NK-92 treated with Interleukin-12 subunit alpha and Interleukin-12 subunit beta, amount 100 ng/mL, for 24 hours (cell line): ENCODE data around the gene TTL.
"Not testable (repeated sequence)": the region's sequence is repeated elsewhere in the genome, so short reads cannot be mapped to it uniquely, and the experiment has no call there.

Experiments used
- DNase-seq: peaks from one replicate; lab custom pipeline; 2025; lab: John Stamatoyannopoulos, UW

TTL gene

GRCh38 chr2:112474844-112475486, 7.0 kb upstream of the TTL start:
- no peak for DNase-seq

- DNase-seq = no peak
These were observed 5.5 kb upstream of the TTL start for GRCh38 chr2:112476434-112476833.

- no peak for DNase-seq
These were observed 1.4 kb upstream of the TTL start for GRCh38 chr2:112480530-112481049.

DNA sequence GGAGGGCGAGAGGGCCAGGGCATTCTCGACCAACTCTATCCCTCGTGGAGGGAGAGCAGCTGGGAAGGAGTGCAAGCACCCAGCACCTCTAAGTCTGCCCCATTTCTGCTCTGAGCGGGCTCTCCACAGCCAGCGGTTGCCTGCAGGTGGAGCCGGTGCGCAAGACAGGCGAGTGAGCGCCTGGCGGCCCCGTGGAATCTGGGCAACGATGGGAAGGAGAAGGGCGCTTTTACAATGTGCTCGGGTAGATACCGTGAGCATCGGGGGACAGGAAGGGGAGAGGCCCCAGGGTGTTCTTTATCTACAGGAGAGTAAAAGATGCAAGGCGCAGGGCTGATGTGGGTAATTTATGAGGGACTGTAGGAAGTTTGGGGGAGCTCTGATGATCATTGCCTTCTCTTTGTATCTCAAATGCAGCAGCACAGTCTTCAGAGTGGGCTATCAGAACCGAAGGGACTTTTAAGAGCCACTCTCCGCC, 867 bp upstream of the TTL start:
- DNase-seq = peak; percentile 75

- DNase-seq = no peak
These were observed 519 bp downstream of the TTL start for GRCh38 chr2:112482309-112483041.

DNA sequence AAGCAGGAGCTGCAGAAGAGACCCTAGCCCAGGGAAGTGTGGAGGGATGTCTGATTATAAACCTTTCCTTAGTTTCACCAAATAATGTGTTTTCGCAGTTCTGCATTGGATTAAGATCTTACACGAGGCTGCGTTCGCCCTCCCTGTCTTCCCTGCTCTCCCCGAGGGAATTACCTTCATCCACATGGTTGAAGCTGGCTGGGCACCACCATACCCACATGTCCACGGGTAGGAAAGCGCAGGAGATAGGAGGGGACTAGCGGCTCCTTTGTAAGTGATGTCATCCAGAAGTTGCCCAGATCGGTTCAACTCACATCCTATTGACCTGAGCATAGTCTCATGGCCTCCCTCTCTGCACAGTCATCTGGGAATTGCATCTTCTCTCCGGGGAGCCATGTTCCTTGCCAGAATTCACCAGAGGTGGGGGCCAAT, 1.1 kb downstream of the TTL start:
- no peak for DNase-seq

DNA sequence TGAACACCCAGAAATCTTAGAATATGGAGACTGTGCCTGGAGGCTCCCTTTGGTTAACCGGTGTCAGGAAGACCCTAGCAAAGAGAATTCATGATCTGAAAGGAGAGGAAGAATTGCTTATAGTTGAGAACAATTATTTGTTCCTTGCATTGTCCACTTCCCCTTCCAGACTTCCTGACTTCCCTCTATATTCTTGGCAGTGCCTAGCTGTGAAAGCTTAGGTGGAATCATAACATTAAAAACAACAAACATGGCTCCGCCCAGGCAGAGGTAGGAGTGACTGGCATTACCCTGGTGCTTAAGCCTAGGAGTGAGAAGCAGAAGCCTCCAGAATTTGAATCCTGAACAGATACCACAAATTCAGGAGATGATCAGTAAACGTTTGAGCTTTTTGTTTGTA, 1.9 kb downstream of the TTL start:
- no peak for DNase-seq

GRCh38 chr2:112485849-112486248, 3.9 kb downstream of the TTL start:
- DNase-seq = no peak

DNA sequence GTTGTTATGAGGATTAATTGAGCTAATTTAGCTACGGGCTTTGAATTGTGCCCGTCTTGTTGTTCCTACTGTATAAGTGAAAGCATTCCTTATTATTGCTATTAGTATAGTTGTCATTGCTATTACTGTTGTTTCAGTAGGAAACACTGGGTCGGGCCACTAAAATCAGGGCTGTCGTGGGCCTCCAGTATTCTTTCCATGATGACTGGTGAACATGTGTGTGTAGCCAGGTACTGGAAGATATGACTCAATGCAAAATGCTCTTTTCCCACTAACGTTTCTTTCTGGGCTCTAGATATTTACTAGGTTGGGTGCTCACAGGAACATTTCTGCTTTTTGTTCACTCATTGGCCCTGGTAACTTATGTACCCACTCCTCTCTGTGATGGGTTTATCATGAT, 4.9 kb downstream of the TTL start:
- no peak for DNase-seq

DNA sequence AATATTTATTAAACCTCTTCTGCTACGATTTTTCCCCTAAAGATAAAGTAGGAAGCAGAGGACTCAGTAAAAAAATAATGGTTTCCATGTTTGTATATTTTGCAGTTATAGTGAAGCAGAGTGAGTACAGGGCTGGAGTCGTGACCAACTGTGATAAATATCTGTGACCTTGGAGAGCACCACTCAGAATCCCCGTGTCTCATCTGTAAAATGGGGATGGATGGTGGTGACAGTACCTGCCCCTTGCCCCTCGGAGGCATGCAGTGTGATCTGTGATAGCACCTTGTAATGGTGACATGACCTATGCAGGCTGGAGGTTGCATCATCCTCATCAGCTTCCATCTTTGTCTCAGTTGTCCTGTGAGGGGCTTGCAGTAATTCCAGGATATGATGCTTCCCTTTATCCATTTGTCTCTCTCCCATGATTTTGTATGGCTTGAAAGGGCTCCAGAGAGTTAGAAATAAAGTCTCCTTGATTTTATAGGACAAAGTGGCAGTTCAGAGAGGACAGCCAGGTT, 5.5 kb downstream of the TTL start:
- no peak for DNase-seq

DNA sequence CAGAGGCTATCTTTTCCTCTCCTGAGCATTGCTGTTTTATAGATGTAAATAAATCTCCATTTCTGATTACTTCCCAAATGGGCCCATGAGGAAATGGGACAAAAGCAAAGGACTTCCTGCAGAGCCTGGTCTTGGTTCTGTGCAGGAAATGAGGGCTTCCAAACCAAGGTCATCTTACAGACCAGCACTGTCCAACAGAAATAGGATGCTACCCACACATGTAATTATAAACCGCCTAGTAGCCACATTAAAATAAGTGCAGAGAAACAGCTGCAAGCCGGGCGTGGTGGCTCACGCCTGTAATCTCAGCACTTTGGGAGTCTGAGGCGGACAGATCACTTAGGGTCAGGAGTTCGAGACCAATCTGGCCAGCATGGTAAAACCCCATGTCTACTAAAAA, 6.2 kb downstream of the TTL start:
- no peak for DNase-seq

DNA sequence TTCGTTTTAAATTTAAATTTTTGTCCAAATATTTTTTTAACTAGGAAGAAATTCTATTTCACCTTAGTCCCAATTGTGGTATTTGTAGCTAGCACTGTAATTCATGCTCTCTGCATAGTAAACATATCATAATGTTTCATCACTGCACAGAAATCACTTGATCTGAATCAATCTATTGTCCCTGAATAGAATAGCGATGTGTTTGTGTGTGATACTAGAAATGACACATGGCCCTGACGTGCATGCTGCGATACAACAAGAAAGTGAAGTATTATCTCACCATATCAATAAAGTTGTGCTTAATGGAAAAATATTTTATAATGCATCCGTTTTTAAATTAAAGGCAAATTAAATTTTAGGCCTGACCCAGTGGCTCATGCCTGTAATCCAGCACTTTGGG, 10.0 kb downstream of the TTL start:
- no peak for DNase-seq

DNA sequence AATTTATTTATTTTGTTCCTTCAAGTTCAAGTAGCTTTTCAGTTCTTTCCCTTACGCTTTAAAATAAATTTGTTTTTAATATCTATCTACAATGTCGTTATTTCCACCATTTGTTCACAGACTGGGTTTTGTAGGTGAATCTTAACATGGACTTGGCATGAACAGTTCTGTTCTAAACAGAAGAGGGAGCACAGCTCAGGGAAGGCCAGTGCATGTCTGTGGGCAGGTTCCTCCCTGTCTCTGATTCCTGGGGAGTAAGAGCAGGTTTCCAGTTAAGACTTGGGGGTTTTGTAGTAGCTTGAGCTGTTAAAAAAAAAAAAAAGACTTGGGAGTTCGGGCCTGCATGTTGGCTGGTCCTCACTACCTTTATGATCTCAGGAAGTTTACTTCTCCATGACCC, 11.1 kb downstream of the TTL start:
- no peak for DNase-seq

DNA sequence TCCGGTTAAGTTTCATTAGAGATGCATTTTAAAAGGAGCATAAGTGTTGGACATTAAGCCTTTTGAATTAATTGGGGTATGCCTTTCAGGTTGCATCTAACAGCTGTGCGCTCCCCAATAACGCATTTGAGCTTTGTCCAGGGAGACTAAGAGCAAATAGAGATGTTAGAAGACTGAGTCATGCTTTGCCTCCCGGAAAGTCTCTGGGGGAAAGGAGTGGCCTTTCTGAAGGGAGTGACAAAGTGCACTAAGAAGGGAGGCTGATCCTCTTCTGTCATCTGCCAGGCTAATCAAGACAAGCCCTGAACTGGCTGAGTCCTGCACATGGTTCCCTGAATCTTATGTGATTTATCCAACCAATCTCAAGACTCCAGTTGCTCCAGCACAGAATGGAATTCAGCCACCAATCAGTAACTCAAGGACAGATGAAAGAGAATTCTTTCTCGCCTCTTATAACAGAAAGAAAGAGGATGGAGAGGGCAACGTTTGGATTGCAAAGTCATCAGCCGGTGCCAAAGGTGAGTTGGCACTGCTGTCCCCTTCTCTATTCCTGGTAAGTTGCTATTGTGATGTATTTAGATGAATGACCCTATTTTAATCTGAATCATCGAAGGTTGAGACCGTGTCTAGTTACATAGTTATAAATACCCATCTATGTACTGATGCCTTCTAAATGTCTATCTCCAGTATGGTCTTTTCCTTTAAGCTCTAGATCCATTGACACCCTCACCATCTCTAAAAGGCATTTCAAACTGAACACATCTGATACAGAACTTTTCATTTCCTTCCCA, 12.1 kb downstream of the TTL start:
- DNase-seq = no peak

GRCh38 chr2:112494828-112495227, 12.9 kb downstream of the TTL start:
- DNase-seq = no peak

DNA sequence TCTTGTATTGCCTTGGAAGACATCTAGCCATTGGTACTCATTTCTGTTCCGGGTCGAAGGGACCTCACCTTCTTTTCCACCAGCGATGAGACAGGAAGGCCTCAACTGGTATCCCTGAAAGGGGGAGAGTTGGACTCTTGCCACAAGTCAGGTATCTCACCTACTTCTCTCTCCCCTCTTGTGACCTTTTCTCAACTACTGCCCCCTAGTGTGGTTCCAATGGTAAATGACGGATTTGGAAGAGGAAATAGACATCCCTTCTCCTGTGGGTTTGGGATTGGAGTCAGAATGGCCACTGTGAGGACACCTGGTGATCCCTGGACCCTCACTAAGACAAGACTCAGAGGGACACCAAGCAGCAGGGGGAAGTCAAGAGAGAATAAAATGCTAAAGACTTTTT, 13.9 kb downstream of the TTL start:
- DNase-seq = not testable (repeated sequence)

GRCh38 chr2:112500850-112501484, 19.0 kb downstream of the TTL start:
- peak; percentile 15 for DNase-seq

DNA sequence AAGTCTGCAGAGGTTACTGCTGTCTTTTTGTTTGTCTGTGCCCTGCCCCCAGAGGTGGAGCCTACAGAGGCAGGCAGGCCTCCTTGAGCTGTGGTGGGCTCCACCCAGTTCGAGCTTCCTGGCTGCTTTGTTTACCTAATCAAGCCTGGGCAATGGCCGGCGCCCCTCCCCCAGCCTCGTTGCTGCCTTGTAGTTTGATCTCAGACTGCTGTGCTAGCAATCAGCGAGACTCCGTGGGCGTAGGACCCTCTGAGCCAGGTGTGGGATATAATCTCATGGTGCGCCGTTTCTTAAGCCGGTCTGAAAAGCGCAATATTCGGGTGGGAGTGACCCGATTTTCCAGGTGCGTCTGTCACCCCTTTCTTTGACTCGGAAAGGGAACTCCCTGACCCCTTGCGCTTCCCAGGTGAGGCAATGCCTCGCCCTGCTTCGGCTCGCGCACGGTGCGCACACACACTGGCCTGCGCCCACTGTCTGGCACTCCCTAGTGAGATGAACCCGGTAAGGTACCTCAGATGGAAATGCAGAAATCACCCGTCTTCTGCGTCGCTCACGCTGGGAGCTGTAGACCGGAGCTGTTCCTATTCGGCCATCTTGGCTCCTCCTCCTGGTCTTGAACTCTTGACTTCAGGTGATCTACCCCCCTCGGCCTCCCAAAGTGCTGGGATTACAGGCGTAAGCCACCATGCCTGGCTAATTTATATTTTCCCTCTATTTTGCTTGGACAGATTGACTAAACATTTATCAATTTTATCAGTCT, 27.5 kb downstream of the TTL start:
- DNase-seq = not testable (repeated sequence)

- no peak for DNase-seq
These were observed 34.8 kb downstream of the TTL start for GRCh38 chr2:112516801-112517200.

DNA sequence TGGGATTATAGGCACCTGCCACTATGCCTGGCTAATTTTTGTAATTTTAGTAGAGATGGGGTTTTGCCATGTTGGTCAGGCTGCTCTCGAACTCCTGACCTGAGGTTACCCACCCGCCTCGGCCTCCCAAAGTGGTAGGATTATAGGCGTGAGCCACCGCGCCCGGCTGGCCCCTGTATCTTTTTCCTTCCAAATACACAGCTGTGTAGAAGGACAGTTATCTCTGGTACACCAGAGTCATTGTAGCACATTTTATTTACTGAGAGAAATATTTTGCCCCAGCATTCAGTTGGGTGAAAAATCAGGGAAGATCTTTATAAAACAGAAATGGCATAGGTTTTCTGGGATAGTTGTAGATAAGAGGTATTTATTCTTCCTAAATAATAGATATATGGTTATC, 36.9 kb downstream of the TTL start:
- no peak for DNase-seq

DNA sequence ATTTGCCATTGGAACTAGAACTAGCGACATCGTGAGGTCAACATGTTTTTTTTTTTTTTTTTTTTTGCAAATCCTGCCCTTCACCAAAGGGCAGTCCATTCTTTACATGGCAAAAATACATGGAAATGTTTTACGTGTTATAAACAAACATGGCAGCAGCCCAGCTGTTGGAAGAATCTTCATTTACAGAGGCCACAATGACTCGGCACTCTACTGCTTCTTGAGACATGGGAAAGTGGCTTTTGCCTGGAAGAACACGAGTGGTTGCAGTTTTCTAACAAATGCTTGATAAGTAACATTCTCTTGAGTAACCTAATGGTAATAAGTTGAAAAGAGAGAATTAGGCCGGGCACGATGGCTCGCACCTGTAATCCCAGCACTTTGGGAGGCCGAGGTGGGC, 37.5 kb downstream of the TTL start:
- DNase-seq = no peak
